Activated CD8-positive, alpha-beta memory T cell treated with anti-CD3 and anti-CD28 coated beads, Interleukin-2, amount 50 U/mL, for 24 hours (primary cell): ENCODE results near the gene ENPP6.

ENCODE experiments used
- DNase-seq: peaks from one replicate; pipeline ENCODE4 v3.0.0-alpha.2; 2020; ENCODE audit errors: extremely low read depth

Gene ENPP6

GRCh38 chr4:184190711-184191110, 27.0 kb downstream of the ENPP6 start:
- no peak for DNase-seq

GRCh38 chr4:184189966-184190365, 27.7 kb downstream of the ENPP6 start:
- DNase-seq: no peak

- DNase-seq: no peak
These were observed 29.0 kb downstream of the ENPP6 start for GRCh38 chr4:184188443-184189400.

- no peak for DNase-seq
These were observed 40.4 kb downstream of the ENPP6 start for GRCh38 chr4:184177271-184177670.

GRCh38 chr4:184174571-184175488, 42.8 kb downstream of the ENPP6 start:
- DNase-seq: no peak

- no peak for DNase-seq
These were observed 46.7 kb downstream of the ENPP6 start for GRCh38 chr4:184171011-184171410.

- DNase-seq: no peak
These were observed 48.3 kb downstream of the ENPP6 start for GRCh38 chr4:184169225-184169867.

- peak; percentile 4 for DNase-seq
These were observed 49.2 kb downstream of the ENPP6 start for GRCh38 chr4:184168406-184169019.

- no peak for DNase-seq
These were observed 50.1 kb downstream of the ENPP6 start for GRCh38 chr4:184167576-184167975.

GRCh38 chr4:184166736-184167135, 50.9 kb downstream of the ENPP6 start:
- DNase-seq: no peak

- DNase-seq: no peak
These were observed 52.4 kb downstream of the ENPP6 start for GRCh38 chr4:184165291-184165690.

GRCh38 chr4:184163813-184164212, 53.9 kb downstream of the ENPP6 start:
- no peak for DNase-seq

- no peak for DNase-seq
These were observed 55.1 kb downstream of the ENPP6 start for GRCh38 chr4:184162596-184162995.

- no peak for DNase-seq
These were observed 60.4 kb downstream of the ENPP6 start for GRCh38 chr4:184157322-184157721.

GRCh38 chr4:184156163-184156920, 61.3 kb downstream of the ENPP6 start:
- no peak for DNase-seq

- no peak for DNase-seq
These were observed 63.5 kb downstream of the ENPP6 start for GRCh38 chr4:184154199-184154598.

- no peak for DNase-seq
These were observed 63.9 kb downstream of the ENPP6 start for GRCh38 chr4:184153781-184154180.

- no peak for DNase-seq
These were observed 65.6 kb downstream of the ENPP6 start for GRCh38 chr4:184151988-184152485.

GRCh38 chr4:184150102-184150839, 67.4 kb downstream of the ENPP6 start:
- no peak for DNase-seq
